Progenitor cell of endocrine pancreas (in vitro differentiated cells): ENCODE results near the gene SYCE1. TPM values are rescaled to one million over a fixed set of nuclear protein-coding genes. Genes with fewer than 3 reads are reported as not detected.
"Not testable (repeated sequence)": the region's sequence is repeated elsewhere in the genome, so short reads cannot be mapped to it uniquely, and the experiment has no call there.

Experiments
- DNase-seq: peaks from one replicate; pipeline ENCODE4 v3.0.0; 2021; ENCODE audit warnings: low spot score; ENCODE audit not compliant: unreplicated experiment
- H3K27ac Mint-ChIP-seq: 2 replicates; pipeline ENCODE4 v1.8.0; 2021; ENCODE audit warnings: mild to moderate bottlenecking, moderate library complexity, mixed read lengths
- H3K27me3 Mint-ChIP-seq: 2 replicates; pipeline ENCODE4 v1.8.0; 2021; ENCODE audit warnings: mixed read lengths
- H3K36me3 Mint-ChIP-seq: 2 replicates; pipeline ENCODE4 v1.8.0; 2022; ENCODE audit warnings: mixed read lengths; ENCODE audit not compliant: insufficient read depth
- H3K4me1 Mint-ChIP-seq: 2 replicates; pipeline ENCODE4 v1.8.0; 2021; ENCODE audit warnings: low read depth, mixed read lengths
- H3K4me3 Mint-ChIP-seq: 2 replicates; pipeline ENCODE4 v1.8.0; 2021; ENCODE audit warnings: low read depth, mild to moderate bottlenecking, moderate library complexity, mixed read lengths
- H3K9me3 Mint-ChIP-seq: 2 replicates; pipeline ENCODE4 v1.8.0; 2021; ENCODE audit warnings: low read depth, mixed read lengths
- total RNA-seq: library from RNA; stranded (reverse); gene quantifications from 2 replicates; pipeline ENCODE4 v1.2.1, GENCODE V29; 2021
- TF ChIP-seq, protein P1 (sequence below): fragments of 200-600 bp; sonication (generic); IDR thresholded peaks from one replicate; pipeline ENCODE4 v1.5.0; 2021; ENCODE audit warnings: antibody characterized with exemption, mild to moderate bottlenecking; ENCODE audit not compliant: unreplicated experiment

The SYCE1 gene
- total RNA-seq, 1 donor from 2014 or later, result not detected

GRCh38 chr10:133557381-133557780, 8.0 kb downstream of the SYCE1 start:
- TF ChIP-seq, protein P1, sequence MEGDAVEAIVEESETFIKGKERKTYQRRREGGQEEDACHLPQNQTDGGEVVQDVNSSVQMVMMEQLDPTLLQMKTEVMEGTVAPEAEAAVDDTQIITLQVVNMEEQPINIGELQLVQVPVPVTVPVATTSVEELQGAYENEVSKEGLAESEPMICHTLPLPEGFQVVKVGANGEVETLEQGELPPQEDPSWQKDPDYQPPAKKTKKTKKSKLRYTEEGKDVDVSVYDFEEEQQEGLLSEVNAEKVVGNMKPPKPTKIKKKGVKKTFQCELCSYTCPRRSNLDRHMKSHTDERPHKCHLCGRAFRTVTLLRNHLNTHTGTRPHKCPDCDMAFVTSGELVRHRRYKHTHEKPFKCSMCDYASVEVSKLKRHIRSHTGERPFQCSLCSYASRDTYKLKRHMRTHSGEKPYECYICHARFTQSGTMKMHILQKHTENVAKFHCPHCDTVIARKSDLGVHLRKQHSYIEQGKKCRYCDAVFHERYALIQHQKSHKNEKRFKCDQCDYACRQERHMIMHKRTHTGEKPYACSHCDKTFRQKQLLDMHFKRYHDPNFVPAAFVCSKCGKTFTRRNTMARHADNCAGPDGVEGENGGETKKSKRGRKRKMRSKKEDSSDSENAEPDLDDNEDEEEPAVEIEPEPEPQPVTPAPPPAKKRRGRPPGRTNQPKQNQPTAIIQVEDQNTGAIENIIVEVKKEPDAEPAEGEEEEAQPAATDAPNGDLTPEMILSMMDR, result no peak
- Mint-ChIP-seq H3K27me3 (no peaks in the 10 kb centered on the region), H3K36me3 (peaks cover 3% of the 10 kb centered on the region), H3K27ac (no peak overlapping the region), H3K4me1 (no peaks in the 10 kb centered on the region), H3K4me3 (no peak overlapping the region), H3K9me3 (peaks cover 54% of the 10 kb centered on the region)
- DNase-seq, result no peak

DNA sequence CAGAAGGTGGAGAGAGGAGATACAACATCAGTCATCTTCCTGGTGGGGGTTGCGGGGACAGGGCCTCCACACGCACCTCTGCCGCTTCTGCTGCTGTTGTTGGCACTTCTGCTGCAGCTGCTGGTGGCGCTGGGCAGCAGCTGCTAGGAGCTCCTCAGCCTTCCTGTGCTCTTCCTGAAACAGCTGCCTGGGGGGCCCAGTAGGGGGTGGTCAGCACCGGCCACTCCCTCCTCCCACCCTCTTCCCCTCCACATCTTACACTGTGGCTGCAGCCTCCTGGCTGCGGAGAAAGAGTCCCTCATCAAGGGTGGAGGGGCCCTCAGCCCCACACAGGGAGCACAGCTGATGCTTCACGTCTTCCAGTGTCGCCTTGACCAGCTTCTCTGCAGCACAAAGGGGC, 9.9 kb downstream of the SYCE1 start:
- Mint-ChIP-seq H3K4me1 (no peaks in the 10 kb centered on the region), H3K27ac (no peak overlapping the region), H3K27me3 (no peaks in the 10 kb centered on the region), H3K4me3 (no peak overlapping the region), H3K9me3 (peaks cover 59% of the 10 kb centered on the region), H3K36me3 (peaks cover 3% of the 10 kb centered on the region)
- TF ChIP-seq, protein P1, result no peak
- no peak for DNase-seq

DNA sequence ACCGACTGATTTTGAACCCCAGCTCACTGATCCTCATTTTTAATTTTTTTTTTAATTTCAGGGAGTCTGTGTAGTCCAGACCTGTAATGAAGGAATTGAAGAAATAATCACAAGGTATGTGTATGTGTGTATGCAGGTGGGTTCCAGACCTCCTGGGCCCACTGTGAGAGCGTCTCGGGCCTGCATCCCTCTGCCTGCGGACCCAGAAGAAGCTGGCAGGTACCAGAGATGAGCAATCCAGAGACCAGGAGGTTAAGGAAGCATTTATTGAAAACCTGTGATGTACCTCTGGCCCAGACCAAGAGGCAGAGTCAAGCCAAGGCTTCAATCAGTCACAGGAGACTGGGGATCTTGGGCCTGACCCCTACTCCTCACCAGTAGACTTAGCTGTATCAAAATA, 10.8 kb downstream of the SYCE1 start:
- no peak overlapping the region for H3K4me3 Mint-ChIP-seq
- H3K36me3 Mint-ChIP-seq, result peaks cover 3% of the 10 kb centered on the region
- no peaks in the 10 kb centered on the region for H3K27me3 Mint-ChIP-seq
- no peaks in the 10 kb centered on the region for H3K4me1 Mint-ChIP-seq
- H3K27ac Mint-ChIP-seq, result no peak overlapping the region
- peaks cover 65% of the 10 kb centered on the region for H3K9me3 Mint-ChIP-seq
- no peak for DNase-seq
- TF ChIP-seq, protein P1, result no peak

GRCh38 chr10:133544506-133544905, 20.9 kb downstream of the SYCE1 start:
- TF ChIP-seq, protein P1, result no peak
- Mint-ChIP-seq H3K4me1 (no peaks in the 10 kb centered on the region), H3K27me3 (no peaks in the 10 kb centered on the region), H3K36me3 (peaks cover 2% of the 10 kb centered on the region), H3K9me3 (peaks cover 61% of the 10 kb centered on the region), H3K27ac (no peak overlapping the region), H3K4me3 (no peak overlapping the region)
- DNase-seq, result no peak

DNA sequence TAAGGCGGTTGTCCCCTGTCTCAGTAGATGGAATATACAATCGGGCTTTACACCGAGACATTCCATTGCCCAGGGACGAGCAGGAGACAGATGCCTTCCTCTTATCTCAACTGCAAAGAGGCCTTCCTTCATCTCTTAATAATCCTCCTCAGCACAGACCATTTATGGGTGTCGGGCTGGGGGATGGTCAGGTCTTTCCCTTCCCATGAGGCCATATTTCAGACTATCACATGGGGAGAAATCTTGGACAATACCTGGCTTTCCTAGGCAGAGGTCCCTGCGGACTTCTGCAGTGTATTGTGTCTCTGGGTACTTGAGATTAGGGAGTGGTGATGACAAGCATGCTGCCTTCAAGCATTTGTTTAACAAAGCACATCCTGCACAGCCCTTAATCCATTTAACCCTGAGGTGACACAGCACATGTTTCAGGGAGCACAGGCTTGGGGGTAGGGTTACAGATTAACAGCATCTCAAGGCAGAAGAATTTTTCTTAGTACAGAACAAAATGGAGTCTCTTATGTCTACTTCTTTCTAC, 23.9 kb downstream of the SYCE1 start:
- not testable (repeated sequence) for H3K4me3 Mint-ChIP-seq, H3K27me3 Mint-ChIP-seq, DNase-seq, H3K4me1 Mint-ChIP-seq, H3K27ac Mint-ChIP-seq, H3K36me3 Mint-ChIP-seq
- H3K9me3 Mint-ChIP-seq, result peaks cover 50% of the 10 kb centered on the region
